Stimulated activated CD8-positive, alpha-beta memory T cell treated with anti-CD3 and anti-CD28 coated beads, Interleukin-12 subunit alpha, Interleukin-12 subunit beta, amount 100 ng/mL, for 24 hours (primary cell): ENCODE measurements around the gene IBA57.

Experiments used
- DNase-seq: peaks from one replicate; pipeline ENCODE4 v3.0.0-alpha.2; 2020; ENCODE audit errors: extremely low read depth

The IBA57 gene

DNA sequence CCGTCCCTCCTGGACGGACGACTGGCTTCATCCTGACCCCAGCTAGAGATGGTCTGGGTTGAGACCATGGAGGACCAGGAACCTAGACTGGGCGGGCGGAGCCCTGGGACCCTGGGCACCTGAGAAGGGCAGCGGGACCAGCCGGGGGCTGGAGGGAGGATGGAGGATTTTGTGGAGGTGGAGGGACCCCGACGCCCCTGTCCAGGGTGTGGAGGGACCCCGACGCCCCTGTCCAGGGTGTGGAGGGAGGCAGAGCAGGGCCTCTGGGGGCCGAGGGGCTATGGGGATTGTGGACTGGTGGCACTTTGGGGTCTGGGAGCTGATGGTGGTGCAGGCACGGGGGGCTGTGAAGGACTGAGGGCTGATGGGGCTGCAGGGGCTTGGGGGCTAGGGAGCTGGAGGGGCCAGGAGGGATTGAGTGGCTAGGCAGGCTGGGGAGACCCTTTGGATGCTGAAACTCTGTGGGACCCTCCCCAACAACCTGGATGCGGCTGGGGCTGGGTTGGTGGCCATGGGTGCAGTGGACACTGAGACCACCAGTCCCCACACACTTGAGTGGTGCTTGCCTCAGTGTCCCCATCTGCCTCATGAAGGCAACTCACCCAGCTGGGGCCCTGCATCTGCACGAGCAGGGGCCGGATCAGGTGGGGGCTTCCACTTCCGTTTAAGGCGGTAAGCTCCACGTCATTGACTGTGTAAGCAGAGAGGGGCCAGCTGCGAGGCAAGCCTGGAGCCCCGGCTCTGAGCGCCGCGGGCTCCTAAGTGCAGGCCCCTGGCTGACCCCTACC, 8.5 kb upstream of the IBA57 start:
- no peak for DNase-seq

DNA sequence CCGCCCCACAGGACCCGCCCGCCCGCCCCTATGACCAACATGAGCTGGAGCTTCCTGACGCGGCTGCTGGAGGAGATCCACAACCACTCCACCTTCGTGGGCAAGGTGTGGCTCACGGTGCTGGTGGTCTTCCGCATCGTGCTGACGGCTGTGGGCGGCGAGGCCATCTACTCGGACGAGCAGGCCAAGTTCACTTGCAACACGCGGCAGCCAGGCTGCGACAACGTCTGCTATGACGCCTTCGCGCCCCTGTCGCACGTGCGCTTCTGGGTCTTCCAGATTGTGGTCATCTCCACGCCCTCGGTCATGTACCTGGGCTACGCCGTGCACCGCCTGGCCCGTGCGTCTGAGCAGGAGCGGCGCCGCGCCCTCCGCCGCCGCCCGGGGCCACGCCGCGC, 7.9 kb upstream of the IBA57 start:
- no peak for DNase-seq

GRCh38 chr1:228158151-228159007, 7.2 kb upstream of the IBA57 start:
- no peak for DNase-seq

- no peak for DNase-seq
Measured at GRCh38 chr1:228159008-228159665, 6.5 kb upstream of the IBA57 start.

DNA sequence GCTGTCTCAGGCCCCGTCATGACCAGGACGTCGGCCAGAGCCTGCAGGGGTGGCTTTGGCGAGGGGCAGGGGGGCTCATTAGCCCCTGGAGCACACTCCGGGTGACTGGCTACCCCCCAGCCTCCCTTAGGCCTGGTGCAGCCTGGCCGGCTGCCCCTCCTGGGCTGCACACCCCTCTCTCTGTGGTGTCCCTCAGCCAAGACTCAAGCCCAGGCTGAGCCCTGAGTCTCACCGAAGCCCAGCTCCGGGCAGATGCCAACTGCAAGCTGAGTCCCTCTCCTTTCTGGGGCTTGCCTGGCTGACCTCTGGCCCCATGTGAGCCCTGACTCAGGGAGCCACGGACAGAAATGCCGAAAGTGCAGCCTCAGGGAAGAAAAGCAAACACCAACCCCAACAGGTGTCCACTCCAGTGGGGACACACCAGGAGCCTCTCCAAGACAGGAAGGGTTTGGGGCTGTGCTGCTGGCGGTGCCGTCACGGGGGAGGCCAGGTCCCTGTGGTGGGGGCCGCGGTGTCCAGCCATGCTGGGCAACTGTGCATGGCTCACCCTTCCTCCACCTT, 5.3 kb upstream of the IBA57 start:
- no peak for DNase-seq

DNA sequence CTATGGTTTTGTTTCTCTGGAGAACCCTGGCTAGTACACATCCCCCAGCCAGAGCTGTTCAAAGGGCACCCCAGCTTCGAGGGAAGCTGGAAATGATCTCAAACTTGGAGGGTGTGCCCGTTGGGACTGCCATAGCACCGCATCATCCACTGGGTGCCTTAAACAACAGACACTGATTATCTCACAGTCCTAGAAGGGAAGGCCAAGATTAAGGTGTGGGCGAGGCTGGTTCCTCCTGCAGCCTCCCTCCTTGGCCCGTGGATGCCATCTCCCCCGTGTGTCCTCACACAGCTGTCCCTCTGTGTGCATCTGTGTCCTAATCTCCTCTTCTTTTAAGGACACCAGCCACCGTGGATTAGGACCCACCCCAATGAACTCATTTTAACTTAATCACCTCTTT, 4.2 kb upstream of the IBA57 start:
- no peak for DNase-seq

GRCh38 chr1:228161866-228162265, 3.7 kb upstream of the IBA57 start:
- no peak for DNase-seq

DNA sequence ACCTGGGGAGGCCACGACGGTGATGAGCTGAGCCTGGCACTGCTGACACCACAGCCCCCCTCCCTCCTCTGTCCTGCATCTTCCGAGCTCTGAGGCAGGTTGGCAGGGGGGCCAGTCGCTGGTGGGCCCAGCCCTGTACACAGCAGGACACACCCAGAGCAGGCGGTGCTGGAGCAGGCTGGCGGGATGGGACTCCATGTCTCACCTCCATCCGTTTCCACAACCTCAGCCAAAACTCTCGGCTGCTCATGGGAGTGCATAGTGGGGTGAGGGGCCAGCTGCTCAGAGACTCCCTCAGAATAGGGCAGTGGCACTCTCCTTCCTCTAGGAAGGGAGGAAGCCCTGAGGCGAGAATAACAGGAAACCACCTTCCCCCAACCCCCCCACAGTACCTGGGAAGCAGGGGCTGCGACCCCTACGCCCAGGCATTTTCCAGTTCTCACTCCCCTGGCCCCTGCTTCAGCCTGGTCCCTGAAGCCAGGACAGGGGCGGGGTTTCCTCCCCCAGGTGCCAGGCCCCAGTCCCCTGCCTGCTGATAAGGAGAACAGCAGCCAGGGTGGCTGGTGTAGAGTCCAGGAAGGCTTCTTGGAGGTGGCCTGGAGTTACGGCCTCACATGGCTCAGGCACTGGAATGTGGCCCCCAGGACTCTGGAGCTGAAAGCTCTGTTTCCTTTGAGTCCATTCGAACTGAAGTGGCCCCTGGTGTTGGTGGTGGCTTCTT, 3.2 kb upstream of the IBA57 start:
- DNase-seq = no peak

DNA sequence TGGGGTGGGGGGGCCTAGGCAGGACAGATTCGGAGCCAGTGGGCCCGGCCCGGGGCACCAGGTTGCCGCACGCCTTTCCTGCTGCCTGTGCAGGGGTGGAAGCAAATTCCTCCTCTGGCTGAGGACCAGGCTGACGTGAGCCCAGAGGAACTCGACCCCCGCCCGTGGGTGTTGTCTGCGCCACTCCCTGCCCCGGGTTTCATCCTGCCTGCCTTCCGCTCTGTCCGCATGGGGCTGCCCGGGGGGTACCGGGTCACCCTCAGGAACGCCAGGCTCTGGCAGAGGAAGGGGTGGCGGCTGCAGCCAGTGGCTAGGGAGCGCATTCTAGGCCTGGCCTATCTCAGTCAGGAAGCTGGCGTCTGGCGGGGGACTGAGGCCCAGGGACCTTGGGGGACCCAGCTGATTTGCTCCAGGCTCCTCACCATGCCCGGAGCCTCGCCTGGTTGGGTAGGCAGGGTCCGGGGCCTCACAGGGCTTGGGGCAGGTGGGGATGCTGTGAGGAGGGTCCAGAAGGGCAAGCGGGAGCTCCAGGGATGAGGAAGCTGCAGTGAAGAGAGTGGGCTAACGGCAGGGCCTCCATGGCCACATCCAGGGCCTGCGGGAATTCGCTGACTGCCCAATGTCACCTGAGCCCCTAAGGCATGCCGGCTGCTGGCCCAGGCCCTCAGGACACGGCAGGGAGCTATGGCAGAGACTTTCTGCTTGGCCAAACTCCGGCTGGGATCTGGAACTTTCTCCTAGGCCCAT, 2.4 kb upstream of the IBA57 start:
- DNase-seq = no peak

DNA sequence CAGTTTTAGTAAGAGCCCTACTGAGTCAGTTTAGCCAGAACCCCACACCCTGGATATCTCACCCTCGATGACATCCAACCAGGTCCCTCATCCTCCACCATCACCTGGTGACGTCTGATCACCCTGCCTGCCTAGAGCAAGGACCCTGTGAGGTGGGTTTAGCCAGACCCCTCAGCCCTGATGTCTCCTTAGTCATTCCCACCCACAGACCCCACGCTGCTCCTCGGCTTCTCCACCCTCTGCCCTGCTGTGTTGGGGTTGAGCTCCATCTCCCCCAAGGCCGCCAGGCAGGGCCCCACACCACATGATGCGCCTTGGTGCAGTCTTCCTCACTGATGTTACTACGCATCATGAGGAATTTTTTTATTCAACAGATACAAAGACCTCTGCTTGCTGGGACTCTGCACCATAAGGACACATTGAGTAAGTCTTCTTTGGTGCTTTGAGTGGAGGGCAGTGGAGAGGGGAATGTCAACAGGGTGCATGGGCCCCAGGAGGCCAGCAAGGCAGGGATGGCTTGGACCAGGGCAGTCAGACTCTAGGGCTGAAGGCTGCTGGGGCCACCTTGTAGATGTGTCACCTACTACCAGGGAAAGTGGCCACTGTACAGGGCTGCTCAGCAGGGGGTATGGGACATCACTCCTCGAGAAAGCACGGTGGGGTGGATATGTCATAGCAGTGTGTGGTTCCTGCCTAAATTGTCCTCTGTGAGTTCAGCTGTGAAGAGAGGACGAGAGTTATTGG, 1.7 kb upstream of the IBA57 start:
- no peak for DNase-seq

DNA sequence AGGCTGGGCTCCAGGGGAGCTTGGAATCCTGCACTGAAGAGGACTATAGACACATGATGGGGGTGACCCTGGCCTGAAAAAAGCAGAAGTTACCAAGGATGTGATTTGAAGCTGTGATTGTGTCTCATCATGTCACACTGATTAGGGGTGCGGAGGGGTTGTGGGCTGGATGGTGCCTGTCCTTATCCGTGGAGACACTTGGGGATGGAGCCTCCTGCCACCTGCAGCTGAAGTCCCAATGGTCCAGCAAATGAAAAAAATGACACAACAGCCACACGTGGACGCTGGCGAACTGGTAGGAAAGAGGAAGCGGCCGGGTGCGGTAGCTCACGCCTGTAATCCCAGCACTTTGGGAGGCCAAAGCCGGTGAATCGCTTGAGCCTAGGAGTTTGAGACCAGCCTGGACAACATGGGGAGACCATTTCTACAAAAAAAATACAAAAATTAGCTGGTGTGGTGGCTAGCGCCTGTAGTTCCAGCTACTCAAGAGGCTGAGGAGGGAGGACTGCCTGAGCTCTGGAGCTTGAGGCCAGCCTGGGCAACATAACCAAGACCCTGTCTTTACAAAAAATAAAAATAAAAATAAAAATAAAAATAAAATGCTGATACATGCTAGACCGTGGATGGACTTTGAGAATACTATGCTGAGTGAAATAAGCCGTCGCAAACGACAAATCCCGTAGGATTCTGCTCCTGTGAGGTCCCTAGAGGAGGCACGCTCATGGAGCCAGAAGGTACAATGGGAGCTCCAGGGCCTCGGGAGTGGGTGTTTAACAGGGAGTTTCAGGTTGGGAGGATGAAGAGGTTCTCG, 838 bp upstream of the IBA57 start:
- no peak for DNase-seq

DNA sequence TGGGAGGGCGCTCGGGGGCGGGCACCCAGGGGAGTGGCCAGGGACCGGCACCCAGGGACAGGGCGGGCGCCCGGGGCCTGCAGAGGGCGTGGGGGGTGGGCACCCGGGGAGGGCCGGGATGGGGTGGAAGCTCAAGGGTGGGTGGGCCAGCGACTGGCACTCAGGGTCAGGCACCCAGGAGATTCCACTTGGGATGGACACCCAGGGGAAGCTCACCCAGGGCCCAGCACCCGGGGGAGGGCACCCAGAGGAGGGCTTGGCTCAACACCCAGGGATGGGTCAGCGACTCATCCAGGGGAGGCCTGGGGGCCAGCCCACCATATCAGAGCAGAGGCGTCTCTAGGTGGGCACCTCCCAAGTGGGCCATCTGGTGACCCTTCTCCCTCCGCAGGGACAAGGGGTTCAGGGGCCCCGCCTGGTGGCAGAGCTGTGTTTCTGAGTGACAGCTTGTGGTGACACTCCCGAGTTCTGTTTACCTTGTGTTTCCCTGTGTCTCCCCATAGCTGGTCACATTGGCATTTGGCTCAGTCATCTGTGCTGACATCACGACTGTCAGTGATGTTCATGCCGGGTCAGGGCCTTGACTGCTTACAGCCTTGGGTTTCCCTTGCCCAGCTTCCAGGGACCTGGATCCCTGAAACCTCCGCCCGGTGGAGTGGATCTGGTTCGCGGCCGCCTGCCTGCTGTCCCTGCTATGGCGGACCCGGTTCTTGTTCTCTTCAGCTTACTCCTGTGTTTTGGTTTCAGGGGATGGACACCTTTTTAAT, 749 bp downstream of the IBA57 start:
- DNase-seq = no peak

- DNase-seq = no peak
Measured at GRCh38 chr1:228168563-228169270, 3.1 kb downstream of the IBA57 start.

DNA sequence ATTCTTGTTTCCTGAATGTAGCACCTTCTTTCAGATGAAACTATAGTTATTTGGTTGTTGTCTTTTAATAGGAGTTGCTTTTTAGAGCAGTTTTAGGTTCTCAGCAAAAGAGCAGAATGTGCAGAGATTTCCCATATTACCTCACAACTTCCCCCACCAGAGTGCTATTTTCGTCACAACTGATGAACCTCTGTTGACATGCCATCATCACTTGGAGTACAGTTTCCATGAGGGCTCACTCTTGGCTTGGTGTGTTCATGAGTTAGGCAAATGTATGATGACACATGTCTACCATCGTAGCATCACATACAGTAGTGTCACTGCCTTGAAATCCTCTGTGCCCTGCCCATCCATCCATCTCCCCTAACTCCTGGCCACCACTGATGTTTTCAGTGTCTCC, 3.7 kb downstream of the IBA57 start:
- DNase-seq = no peak

DNA sequence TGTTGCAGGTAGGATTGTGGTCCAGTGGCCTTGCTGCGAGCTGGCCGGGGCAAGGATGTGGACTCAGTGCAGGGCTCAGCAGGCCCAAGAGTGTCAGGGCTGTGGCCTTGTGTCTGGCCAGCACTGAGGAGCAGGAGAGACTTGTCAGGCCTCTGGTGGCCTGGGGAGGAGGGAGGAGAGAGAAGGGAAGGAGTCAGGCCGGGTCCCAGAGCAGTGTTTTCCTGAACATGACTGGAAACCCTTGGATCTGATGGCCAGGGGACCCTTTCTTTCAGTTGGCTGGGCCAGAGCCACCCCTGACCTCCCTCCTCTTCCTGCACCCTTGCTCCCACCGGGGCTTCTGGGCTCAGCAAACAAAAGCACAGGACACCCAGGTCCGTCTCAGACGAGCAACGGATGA, 5.1 kb downstream of the IBA57 start:
- DNase-seq = no peak

GRCh38 chr1:228171221-228171891, 5.8 kb downstream of the IBA57 start:
- no peak for DNase-seq
